Measurements from ENCODE around the gene PRIM1. TPM values are rescaled to one million over a fixed set of nuclear protein-coding genes. Genes with fewer than 3 reads are reported as not detected.
"Not testable (repeated sequence)": the region's sequence is repeated elsewhere in the genome, so short reads cannot be mapped to it uniquely, and the experiment has no call there.

Gene PRIM1
- total and polyA plus RNA-seq, 2 of the 4 experiments (the other 2 are of a cell fraction), result 8.6 to 12.0 TPM

DNA sequence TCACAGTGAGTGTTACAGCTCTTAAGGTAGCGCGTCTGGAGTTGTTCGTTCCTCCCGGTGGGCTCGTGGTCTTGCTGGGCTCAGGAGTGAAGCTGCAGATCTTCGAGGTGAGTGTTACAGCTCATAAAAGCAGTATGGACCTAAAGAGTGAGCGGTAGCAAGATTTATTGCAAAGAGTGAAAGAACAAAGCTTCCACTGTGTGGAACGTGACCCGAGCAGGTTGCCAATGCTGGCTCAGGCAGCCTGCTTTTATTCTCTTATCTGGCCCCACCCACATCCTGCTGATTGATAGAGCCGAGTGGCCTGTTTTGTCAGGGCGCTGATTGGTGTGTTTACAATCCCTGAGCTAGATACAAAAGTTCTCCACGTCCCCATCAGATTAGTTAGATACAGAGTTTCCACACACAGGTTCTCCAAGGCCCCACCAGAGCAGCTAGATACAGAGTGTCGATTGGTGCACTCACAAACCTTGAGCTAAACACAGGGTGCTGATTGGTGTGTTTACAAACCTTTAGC is 43.0 kb upstream of the PRIM1 start:
- ATAC-seq (ENCODE audit: low read depth); H2AFZ ChIP-seq (replicated peaks; ENCODE audit: low read length, poor library complexity); H2AK9ac ChIP-seq (replicated peaks; ENCODE audit: low read depth, low read length, poor library complexity); POLR2A ChIA-PET (ENCODE audit: unreplicated experiment); H3K9ac ChIP-seq (ENCODE audit: low read depth, low read length); H3K4me2 ChIP-seq (ENCODE audit: low read depth, low read length); H4K5ac ChIP-seq (ENCODE audit: low read depth, low read length); H3K9me3 ChIP-seq (ENCODE audit: control insufficient read depth, insufficient read depth, low read length); H3K9me1 ChIP-seq (ENCODE audit: insufficient read depth, low read length); H3K4me3 ChIP-seq (ENCODE audit: insufficient read depth, low read depth, low read length); H3K56ac ChIP-seq (ENCODE audit: extremely low read depth, insufficient read depth, low read length); H3K4me1 ChIP-seq (ENCODE audit: control insufficient read depth, insufficient read depth, low read length); H3K14ac ChIP-seq (replicated peaks; ENCODE audit: low read depth, low read length); H3K27me3 ChIP-seq (ENCODE audit: control insufficient read depth, insufficient read depth, low read length); H3K27ac ChIP-seq (ENCODE audit: insufficient read depth, low read length); H2BK20ac ChIP-seq (ENCODE audit: low read depth, low read length); H2BK5ac ChIP-seq (ENCODE audit: low read depth, low read length, poor library complexity, severe bottlenecking); H3K36me3 ChIP-seq (ENCODE audit: control insufficient read depth, insufficient read depth, low read length); H4K20me1 ChIP-seq (ENCODE audit: insufficient read depth, low read length); CTCF ChIA-PET; BruUV-seq (replicated peaks); DNase-seq; H3K79me1 ChIP-seq (ENCODE audit: low read depth in 1 of 2, low read length in 2 of 2); H4K8ac ChIP-seq (ENCODE audit: low read depth in 2 of 2, low read length in 2 of 2); intact Hi-C loops (cut with micrococcal nuclease); H2BK15ac ChIP-seq (ENCODE audit: low read depth, low read length); H3K18ac ChIP-seq (ENCODE audit: low read depth, low read length); in situ Hi-C loops (cut with MboI; ENCODE audit: low sequenced_read_pairs); H2AK5ac ChIP-seq (ENCODE audit: low read depth, low read length); dilution Hi-C loops (cut with HindIII; ENCODE audit: low sequenced_read_pairs, unreplicated experiment); H3K4ac ChIP-seq (ENCODE audit: low read depth, low read length); H4K91ac ChIP-seq (ENCODE audit: insufficient read depth, low read depth, low read length); H2BK120ac ChIP-seq (ENCODE audit: low read depth, low read length); H3K23ac ChIP-seq (ENCODE audit: low read depth, low read length): not testable (repeated sequence)
- 64% methylated on average over 5 of the region's 13 CpGs; no CpG with 5 or more reads in 1 of the 2 experiments for WGBS, 2 experiments (ENCODE audit: extremely low coverage in 2 of 2, insufficient read length in 1 of 2)

All from IMR-90 (cell line).